ENCODE data around the gene ZBTB7B. TPM values are rescaled to one million over a fixed set of nuclear protein-coding genes. Genes with fewer than 3 reads are reported as not detected.

The ZBTB7B gene
- total RNA-seq, 1 donor from 2014 or later = 29.9 TPM

- peaks cover 5% of the 10 kb centered on the region for H3K4me1 Mint-ChIP-seq (ENCODE audit: low read depth)
- no peak for DNase-seq (ENCODE audit: low spot score, unreplicated experiment)
- no peaks in the 10 kb centered on the region for H3K27me3 Mint-ChIP-seq
- no peak overlapping the region for H3K27ac Mint-ChIP-seq
- H3K4me3 Mint-ChIP-seq (ENCODE audit: low read depth) = no peak overlapping the region
- H3K36me3 Mint-ChIP-seq (ENCODE audit: insufficient read depth) = peaks cover 3% of the 10 kb centered on the region
- no peak for TF ChIP-seq CTCF (IDR thresholded peaks at IDR 0.05; ENCODE audit: unreplicated experiment)
- no peaks in the 10 kb centered on the region for H3K9me3 Mint-ChIP-seq (ENCODE audit: low read depth)
Measured at GRCh38 chr1:155012026-155012546, 9.5 kb downstream of the ZBTB7B start.

- Mint-ChIP-seq H3K4me3 (ENCODE audit: low read depth) (no peak overlapping the region), H3K27ac (peak overlapping the region; percentile 42), H3K4me1 (ENCODE audit: low read depth) (peaks cover 5% of the 10 kb centered on the region), H3K9me3 (ENCODE audit: low read depth) (no peaks in the 10 kb centered on the region), H3K36me3 (ENCODE audit: insufficient read depth) (peaks cover 3% of the 10 kb centered on the region), H3K27me3 (no peaks in the 10 kb centered on the region)
- DNase-seq (ENCODE audit: low spot score, unreplicated experiment) = no peak
- no peak for TF ChIP-seq CTCF (IDR thresholded peaks at IDR 0.05; ENCODE audit: unreplicated experiment)
Measured at GRCh38 chr1:155012776-155013602, 10.4 kb downstream of the ZBTB7B start.

DNA sequence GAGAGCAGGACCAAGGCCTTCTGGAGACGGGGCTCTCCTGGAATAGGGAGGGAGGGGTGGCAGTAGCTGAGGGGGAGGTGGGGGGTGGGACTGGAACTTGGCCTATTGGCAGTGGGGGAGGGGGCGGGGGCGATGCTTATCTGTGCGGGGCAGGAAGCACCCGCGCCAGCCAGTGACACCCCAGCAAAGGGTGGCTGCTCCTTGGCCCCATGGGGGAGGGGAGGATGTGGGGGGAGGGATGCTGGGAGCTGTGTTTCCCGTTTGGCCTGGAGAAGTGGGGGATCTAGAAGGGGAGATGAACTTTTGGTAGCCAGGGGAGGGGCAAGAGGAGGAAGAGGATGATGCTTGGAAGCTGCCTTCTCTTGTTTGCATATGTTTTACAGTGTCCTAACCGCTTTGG is 11.0 kb downstream of the ZBTB7B start:
- Mint-ChIP-seq H3K9me3 (ENCODE audit: low read depth) (no peaks in the 10 kb centered on the region), H3K4me1 (ENCODE audit: low read depth) (peaks cover 3% of the 10 kb centered on the region), H3K27ac (no peak overlapping the region), H3K4me3 (ENCODE audit: low read depth) (no peak overlapping the region), H3K27me3 (no peaks in the 10 kb centered on the region), H3K36me3 (ENCODE audit: insufficient read depth) (peaks cover 3% of the 10 kb centered on the region)
- no peak for DNase-seq (ENCODE audit: low spot score, unreplicated experiment)
- TF ChIP-seq CTCF (IDR thresholded peaks at IDR 0.05; ENCODE audit: unreplicated experiment) = no peak

GRCh38 chr1:155014709-155015508 is 12.3 kb downstream of the ZBTB7B start:
- H3K9me3 Mint-ChIP-seq (ENCODE audit: low read depth) = no peaks in the 10 kb centered on the region
- H3K27ac Mint-ChIP-seq = no peak overlapping the region
- no peak for TF ChIP-seq CTCF (IDR thresholded peaks at IDR 0.05; ENCODE audit: unreplicated experiment)
- no peaks in the 10 kb centered on the region for H3K27me3 Mint-ChIP-seq
- no peak for DNase-seq (ENCODE audit: low spot score, unreplicated experiment)
- H3K36me3 Mint-ChIP-seq (ENCODE audit: insufficient read depth) = peaks cover 3% of the 10 kb centered on the region
- peaks cover 2% of the 10 kb centered on the region for H3K4me1 Mint-ChIP-seq (ENCODE audit: low read depth)
- H3K4me3 Mint-ChIP-seq (ENCODE audit: low read depth) = no peak overlapping the region

- DNase-seq (ENCODE audit: low spot score, unreplicated experiment) = no peak
- H3K27ac Mint-ChIP-seq = peak overlapping the region; percentile 24
- peaks cover 3% of the 10 kb centered on the region for H3K36me3 Mint-ChIP-seq (ENCODE audit: insufficient read depth)
- no peak overlapping the region for H3K4me3 Mint-ChIP-seq (ENCODE audit: low read depth)
- no peaks in the 10 kb centered on the region for H3K9me3 Mint-ChIP-seq (ENCODE audit: low read depth)
- H3K4me1 Mint-ChIP-seq (ENCODE audit: low read depth) = peaks cover 2% of the 10 kb centered on the region
- no peaks in the 10 kb centered on the region for H3K27me3 Mint-ChIP-seq
- TF ChIP-seq CTCF (IDR thresholded peaks at IDR 0.05; ENCODE audit: unreplicated experiment) = no peak
Measured at GRCh38 chr1:155015527-155016230, 13.1 kb downstream of the ZBTB7B start.
